ENCODE results near the gene PLAC1.

DNA sequence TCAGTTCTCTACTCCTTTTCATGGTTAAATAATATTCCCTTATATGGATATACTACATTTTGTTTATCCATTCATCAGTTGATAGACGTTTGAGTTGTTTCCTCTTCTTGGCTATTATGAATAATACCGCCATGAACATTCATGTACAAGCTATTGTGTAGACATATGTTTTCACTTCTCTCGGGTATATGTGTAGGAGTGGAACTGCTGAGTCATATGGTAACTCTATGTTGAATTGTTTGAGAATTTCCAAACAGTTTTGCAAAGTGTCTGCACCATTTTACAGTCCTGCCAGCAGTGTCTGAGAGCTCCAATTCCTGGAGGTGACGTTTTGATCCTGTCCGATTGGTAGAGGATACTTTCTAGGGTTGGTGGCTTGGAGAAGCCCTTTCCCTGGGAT is 23.6 kb downstream of the PLAC1 start:
- no peak for TF ChIP-seq CTCF (IDR thresholded peaks at IDR 0.05)
- no peak for TF ChIP-seq POLR2A (IDR thresholded peaks at IDR 0.05)
- TF ChIP-seq POLR2AphosphoS5 (IDR thresholded peaks at IDR 0.05) = no peak
- no peak for TF ChIP-seq EP300 (IDR thresholded peaks at IDR 0.05)
